T-helper 17 cell (primary cell): Measurements from ENCODE around the gene CAMSAP1. TPM values are rescaled to one million over a fixed set of nuclear protein-coding genes. Genes with fewer than 3 reads are reported as not detected.

Source experiments
- ATAC-seq: fragments of 150-1000 bp; cut with Tn5 transposase; 2 replicates; pipeline ENCODE4 v1.10.0; 2021; ENCODE audit warnings: mild to moderate bottlenecking, moderate library complexity
- DNase-seq, 3 donors: peaks; one replicate each; pipeline versions ENCODE4 v3.0.0 to v3.0.0-alpha.2; 2020 to 2021
- H3K9me3 ChIP-seq: one replicate; pipeline ENCODE4 v1.7.0; 2013; ENCODE audit warnings: low read length, mild to moderate bottlenecking; ENCODE audit not compliant: control insufficient read depth, poor library complexity, severe bottlenecking
- H3K27ac Mint-ChIP-seq: one replicate; pipeline ENCODE4 v1.8.0; 2022; ENCODE audit warnings: mild to moderate bottlenecking, moderate library complexity, mixed read lengths
- H3K27me3 Mint-ChIP-seq: one replicate; pipeline ENCODE4 v1.8.0; 2022; ENCODE audit warnings: mixed read lengths
- H3K36me3 Mint-ChIP-seq: one replicate; pipeline ENCODE4 v1.8.0; 2022; ENCODE audit warnings: low read depth, mixed read lengths
- H3K4me1 Mint-ChIP-seq: one replicate; pipeline ENCODE4 v1.8.0; 2022; ENCODE audit warnings: mild to moderate bottlenecking, mixed read lengths
- H3K4me3 Mint-ChIP-seq: one replicate; pipeline ENCODE4 v1.8.0; 2022; ENCODE audit warnings: mild to moderate bottlenecking, moderate library complexity, mixed read lengths
- total RNA-seq, 4 donors: library from RNA in 2 of 4; stranded (reverse) in 2 of 4; gene quantifications; one replicate each; pipeline ENCODE4 v1.2.3 and lab custom pipeline; 2022 to 2026

CAMSAP1 gene
- total RNA-seq, 2 donors from 2014 or later = 32.6 to 39.3 TPM

GRCh38 chr9:135782946-135783345 lies 124.4 kb downstream of the CAMSAP1 start:
- no peak overlapping the region for H3K4me3 Mint-ChIP-seq
- no peaks in the 10 kb centered on the region for H3K9me3 ChIP-seq
- H3K27me3 Mint-ChIP-seq = peaks cover 13% of the 10 kb centered on the region
- H3K4me1 Mint-ChIP-seq = peaks cover under 1% of the 10 kb centered on the region
- no peak overlapping the region for H3K27ac Mint-ChIP-seq
- ATAC-seq (no peak), DNase-seq (no peak)
- no peaks in the 10 kb centered on the region for H3K36me3 Mint-ChIP-seq

DNA sequence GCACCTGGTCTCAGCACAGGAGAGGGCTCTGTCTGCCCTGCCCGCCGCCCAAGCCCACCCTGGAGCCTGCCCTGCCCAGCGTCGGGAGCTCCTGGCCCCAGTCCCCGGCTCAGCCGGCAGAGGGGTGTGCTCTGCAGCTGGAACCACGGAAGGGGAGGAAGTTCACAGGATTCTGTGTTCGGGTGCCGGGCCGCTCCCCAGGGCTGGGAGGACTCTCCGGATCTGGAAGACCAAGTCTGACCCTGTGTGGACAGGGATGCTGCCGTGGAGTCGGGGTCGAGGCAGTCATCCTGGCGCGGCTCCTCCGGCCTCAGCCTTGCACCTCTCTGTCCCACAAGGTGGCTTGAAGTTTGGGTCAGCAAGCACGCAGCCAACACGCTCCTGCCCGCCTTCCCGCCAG lies 126.7 kb downstream of the CAMSAP1 start:
- Mint-ChIP-seq H3K4me1 (no peaks in the 10 kb centered on the region), H3K36me3 (no peaks in the 10 kb centered on the region), H3K27ac (no peak overlapping the region), H3K27me3 (peaks cover 16% of the 10 kb centered on the region), H3K4me3 (no peak overlapping the region)
- no peak for ATAC-seq
- H3K9me3 ChIP-seq = no peaks in the 10 kb centered on the region
- no peak for DNase-seq

GRCh38 chr9:135780086-135780485 lies 127.3 kb downstream of the CAMSAP1 start:
- no peak for ATAC-seq
- DNase-seq = no peak
- no peak overlapping the region for H3K4me3 Mint-ChIP-seq
- H3K4me1 Mint-ChIP-seq = no peaks in the 10 kb centered on the region
- no peaks in the 10 kb centered on the region for H3K9me3 ChIP-seq
- H3K27me3 Mint-ChIP-seq = peaks cover 21% of the 10 kb centered on the region
- H3K27ac Mint-ChIP-seq = no peak overlapping the region
- H3K36me3 Mint-ChIP-seq = no peaks in the 10 kb centered on the region

DNA sequence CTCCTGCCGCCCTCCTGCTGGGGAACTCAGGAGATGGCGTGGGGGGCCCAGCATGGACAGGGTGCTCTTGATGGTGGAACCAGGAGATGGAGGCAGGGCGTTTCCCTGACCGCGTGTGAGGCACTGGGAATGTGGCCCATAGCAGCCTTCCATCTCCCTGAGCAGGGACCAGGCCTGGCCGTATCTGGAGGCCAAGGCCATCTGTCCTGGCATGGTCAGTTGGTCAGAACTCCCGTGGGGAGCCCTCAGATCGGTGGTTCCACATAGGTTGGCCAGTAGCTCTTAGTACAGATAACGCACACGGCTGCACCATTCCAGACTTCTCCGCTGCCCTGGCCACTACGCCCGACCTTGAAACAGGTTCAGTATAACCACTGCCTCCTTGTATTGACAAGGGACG lies 127.8 kb downstream of the CAMSAP1 start:
- Mint-ChIP-seq H3K4me1 (no peaks in the 10 kb centered on the region), H3K27me3 (peaks cover 21% of the 10 kb centered on the region)

DNA sequence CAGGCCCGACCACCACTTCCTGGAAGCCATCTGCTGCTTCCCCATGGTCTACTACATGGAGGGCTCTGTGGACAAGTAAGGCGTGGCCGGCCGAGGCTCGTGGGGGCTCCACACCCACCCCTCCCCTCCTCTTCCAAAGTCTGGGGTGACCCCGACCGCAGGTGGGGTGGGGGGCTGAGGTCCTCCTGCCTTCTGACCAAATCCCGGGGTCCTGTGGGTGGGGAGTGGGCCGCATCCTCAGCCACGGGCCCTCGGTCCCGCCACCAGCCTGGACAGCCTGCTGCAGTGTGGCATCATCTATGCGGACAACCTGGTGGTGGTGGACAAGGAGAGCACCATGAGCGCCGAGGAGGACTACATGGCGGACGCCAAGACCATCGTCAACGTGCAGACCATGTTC lies 128.9 kb downstream of the CAMSAP1 start:
- DNase-seq = no peak
- no peak for ATAC-seq
- H3K27me3 Mint-ChIP-seq = peaks cover 20% of the 10 kb centered on the region
- H3K4me1 Mint-ChIP-seq = no peaks in the 10 kb centered on the region
- no peaks in the 10 kb centered on the region for H3K36me3 Mint-ChIP-seq
- H3K27ac Mint-ChIP-seq = no peak overlapping the region
- no peak overlapping the region for H3K4me3 Mint-ChIP-seq
- H3K9me3 ChIP-seq = no peaks in the 10 kb centered on the region

More for the DNA sequence above, 127.8 kb downstream of the CAMSAP1 start:
- ATAC-seq (no peak), DNase-seq (no peak)
- Mint-ChIP-seq H3K36me3 (no peaks in the 10 kb centered on the region), H3K4me3 (no peak overlapping the region), H3K27ac (no peak overlapping the region)
- H3K9me3 ChIP-seq = no peaks in the 10 kb centered on the region

DNA sequence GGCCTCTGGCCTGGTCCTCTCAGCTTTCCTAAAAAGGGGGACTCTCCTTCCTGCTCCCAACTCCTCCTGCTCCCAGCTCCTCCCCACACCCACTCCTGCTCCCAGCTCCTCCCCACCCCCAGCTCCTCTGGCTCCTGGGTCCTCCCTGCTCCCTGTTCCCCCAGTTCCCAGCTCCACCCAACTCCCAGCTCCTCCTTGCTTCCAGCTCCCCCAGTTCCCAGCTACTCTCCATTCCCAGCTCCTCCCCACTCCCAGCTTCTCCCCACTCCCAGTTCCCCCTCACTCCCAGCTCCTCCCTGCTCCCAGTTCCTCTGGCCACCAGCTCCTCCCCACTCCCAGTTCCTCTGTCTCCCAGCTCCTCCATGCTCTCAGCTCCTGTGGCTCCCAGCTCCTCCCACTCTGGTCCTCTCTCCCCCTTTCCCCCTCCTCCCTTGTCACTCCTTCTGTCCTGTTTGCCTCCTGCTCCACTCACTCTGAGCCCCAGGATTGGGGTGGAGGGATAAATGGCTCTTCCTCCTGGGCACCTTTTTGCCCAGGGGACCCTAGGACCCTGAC lies 129.6 kb downstream of the CAMSAP1 start:
- Mint-ChIP-seq H3K4me3 (no peak overlapping the region), H3K27me3 (peaks cover 13% of the 10 kb centered on the region), H3K27ac (no peak overlapping the region), H3K36me3 (no peaks in the 10 kb centered on the region), H3K4me1 (no peaks in the 10 kb centered on the region)
- ATAC-seq (no peak), DNase-seq (no peak)
- no peaks in the 10 kb centered on the region for H3K9me3 ChIP-seq

- peaks cover 8% of the 10 kb centered on the region for H3K27me3 Mint-ChIP-seq
- H3K27ac Mint-ChIP-seq = no peak overlapping the region
- no peak for DNase-seq
- H3K36me3 Mint-ChIP-seq = no peaks in the 10 kb centered on the region
- no peaks in the 10 kb centered on the region for H3K9me3 ChIP-seq
- no peaks in the 10 kb centered on the region for H3K4me1 Mint-ChIP-seq
- no peak for ATAC-seq
- no peak overlapping the region for H3K4me3 Mint-ChIP-seq
These were observed 130.3 kb downstream of the CAMSAP1 start for GRCh38 chr9:135776893-135777622.

DNA sequence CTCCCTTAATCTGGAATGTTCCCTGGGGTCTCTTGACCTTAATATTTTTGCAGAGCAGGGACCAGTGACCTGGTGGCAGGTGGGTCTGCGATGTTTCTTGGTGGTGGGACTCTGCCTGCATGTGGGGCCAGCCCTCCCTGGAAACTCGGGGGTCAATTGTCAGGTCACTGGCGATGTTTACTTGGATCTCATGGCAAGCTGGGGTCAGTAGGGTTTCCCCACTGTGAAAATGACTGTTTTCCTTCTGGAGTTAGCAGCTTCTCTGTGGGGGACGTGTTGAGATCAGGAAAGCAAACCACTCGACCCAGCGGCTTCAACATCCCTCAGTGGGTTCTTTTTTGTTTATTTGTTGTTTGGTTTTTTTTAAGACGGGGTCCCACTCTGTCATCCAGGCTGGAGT lies 131.4 kb downstream of the CAMSAP1 start:
- Mint-ChIP-seq H3K27ac (no peak overlapping the region), H3K4me1 (no peaks in the 10 kb centered on the region), H3K4me3 (no peak overlapping the region), H3K27me3 (peaks cover 8% of the 10 kb centered on the region), H3K36me3 (no peaks in the 10 kb centered on the region)
- no peaks in the 10 kb centered on the region for H3K9me3 ChIP-seq
- DNase-seq = no peak
- no peak for ATAC-seq

DNA sequence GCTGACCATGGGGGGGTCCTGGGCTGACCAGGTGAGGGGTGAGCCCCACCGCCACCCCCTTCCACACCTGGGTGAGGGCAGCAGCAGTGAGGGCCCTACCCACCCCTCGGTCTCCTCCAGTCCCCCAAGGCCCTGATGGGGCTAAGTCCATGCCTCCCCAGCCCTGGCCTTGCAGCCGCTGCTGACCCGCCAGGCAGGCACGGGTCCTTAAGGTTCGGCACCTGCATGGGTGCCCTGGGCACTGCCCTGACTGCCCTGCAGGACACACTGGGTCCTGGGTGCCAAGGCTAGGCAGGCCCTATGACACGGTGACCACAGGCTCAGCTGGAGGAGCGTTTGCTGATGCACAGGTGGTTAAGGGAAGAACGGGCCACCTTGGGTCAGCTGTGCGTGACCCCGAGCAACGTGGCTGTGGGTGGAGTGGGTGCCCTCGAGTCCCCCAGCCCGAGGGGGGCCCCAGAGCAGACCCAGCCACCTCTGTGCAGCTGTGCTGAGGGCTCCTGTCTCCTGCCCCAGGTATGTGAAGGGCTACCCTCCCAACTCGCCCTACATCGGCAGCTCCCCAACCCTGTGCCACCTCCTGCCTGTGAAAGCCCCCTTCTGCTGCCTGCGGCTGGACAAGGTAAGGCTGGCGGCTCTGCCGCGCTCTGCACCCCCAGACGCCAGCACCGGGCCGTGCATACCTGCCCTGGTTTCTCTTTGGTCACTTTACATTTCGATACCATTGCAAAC lies 132.4 kb downstream of the CAMSAP1 start:
- Mint-ChIP-seq H3K4me1 (no peaks in the 10 kb centered on the region), H3K27me3 (peaks cover 8% of the 10 kb centered on the region), H3K27ac (no peak overlapping the region), H3K4me3 (no peak overlapping the region), H3K36me3 (no peaks in the 10 kb centered on the region)
- ATAC-seq (no peak), DNase-seq (no peak)
- no peaks in the 10 kb centered on the region for H3K9me3 ChIP-seq

DNA sequence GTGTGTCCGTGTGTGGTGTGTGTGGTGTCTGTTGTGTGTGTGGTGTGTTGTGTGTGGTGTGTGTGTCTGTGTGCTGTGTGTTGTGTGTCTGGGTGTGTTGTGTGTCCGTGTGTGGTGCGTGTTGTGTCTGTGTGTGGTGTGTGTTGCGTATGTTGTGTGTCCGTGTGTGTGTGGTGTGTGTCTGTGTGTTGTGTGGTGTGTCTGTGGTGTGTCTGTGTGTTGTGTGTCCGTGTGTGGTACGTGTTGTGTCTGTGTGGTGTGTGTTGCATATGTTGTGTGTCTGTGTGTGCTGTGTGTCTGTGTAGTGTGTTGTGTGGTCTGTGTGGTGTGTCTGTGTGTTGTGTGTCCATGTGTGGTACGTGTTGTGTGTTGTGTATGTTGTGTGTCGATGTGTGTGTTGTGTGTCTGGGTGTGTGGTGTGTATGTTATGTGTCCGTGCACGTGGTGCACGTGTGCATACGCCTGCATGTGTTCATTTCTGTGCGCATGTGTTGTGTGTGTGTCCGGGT lies 133.1 kb downstream of the CAMSAP1 start:
- H3K4me1 Mint-ChIP-seq = peaks cover 2% of the 10 kb centered on the region
- ATAC-seq (no peak), DNase-seq (no peak)
- no peak overlapping the region for H3K4me3 Mint-ChIP-seq
- peaks cover 8% of the 10 kb centered on the region for H3K27me3 Mint-ChIP-seq
- H3K36me3 Mint-ChIP-seq = no peaks in the 10 kb centered on the region
- H3K9me3 ChIP-seq = no peaks in the 10 kb centered on the region
- H3K27ac Mint-ChIP-seq = no peak overlapping the region

DNA sequence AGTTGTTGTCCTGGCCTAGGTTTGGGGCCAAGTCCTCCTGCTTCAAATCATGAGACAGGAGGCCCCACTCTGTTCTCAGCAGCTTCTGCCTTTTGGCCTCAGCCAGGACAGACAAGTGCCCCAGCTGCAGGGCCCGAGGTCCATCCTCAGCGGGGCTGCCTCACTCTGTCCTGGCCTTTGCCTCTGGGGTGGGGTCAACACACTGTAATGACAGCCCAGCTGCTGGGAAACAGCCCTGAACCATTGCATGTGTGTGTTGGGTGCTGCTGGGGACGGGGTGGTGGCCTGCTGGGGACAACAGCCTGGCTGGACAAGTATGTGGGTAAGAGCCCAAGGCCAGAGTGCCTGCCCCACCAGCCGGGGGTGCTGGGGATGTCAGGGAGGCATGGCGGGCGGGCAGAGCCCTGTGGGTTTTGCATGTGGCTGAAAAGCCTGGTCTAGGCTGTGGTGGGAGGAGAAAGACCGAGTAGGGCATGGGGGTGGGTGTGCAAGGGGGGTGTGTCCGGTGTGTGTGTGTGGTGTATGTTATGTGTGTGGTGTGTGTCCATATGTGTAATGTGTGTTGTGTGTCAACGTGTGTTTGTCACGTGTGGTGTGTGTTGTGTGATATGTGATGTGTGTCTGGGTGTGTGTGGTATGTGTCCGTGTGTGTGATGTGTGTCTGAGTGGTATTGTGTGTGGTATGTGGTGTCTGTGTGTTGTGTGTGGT lies 133.7 kb downstream of the CAMSAP1 start:
- ATAC-seq (no peak), DNase-seq (no peak)
- Mint-ChIP-seq H3K27me3 (peaks cover 8% of the 10 kb centered on the region), H3K27ac (no peak overlapping the region), H3K36me3 (peaks cover 5% of the 10 kb centered on the region), H3K4me3 (no peak overlapping the region), H3K4me1 (peaks cover 6% of the 10 kb centered on the region)
- H3K9me3 ChIP-seq = no peaks in the 10 kb centered on the region

- Mint-ChIP-seq H3K4me1 (peaks cover 6% of the 10 kb centered on the region), H3K36me3 (peaks cover 5% of the 10 kb centered on the region), H3K27me3 (peaks cover 8% of the 10 kb centered on the region), H3K4me3 (no peak overlapping the region), H3K27ac (no peak overlapping the region)
- DNase-seq (no peak), ATAC-seq (no peak)
- H3K9me3 ChIP-seq = no peaks in the 10 kb centered on the region
These were observed 134.4 kb downstream of the CAMSAP1 start for GRCh38 chr9:135772702-135773493.
